Measurements from ENCODE around the gene NXNL1. TPM values are rescaled to one million over a fixed set of nuclear protein-coding genes. Genes with fewer than 3 reads are reported as not detected.
A peak's percentile ranks its signal among the peaks of the same experiment; 100 is the strongest.

The NXNL1 gene
- total and polyA plus RNA-seq, 11 donors: 0.32 to 1.1 (median 0.60) TPM; not detected in 6

DNA sequence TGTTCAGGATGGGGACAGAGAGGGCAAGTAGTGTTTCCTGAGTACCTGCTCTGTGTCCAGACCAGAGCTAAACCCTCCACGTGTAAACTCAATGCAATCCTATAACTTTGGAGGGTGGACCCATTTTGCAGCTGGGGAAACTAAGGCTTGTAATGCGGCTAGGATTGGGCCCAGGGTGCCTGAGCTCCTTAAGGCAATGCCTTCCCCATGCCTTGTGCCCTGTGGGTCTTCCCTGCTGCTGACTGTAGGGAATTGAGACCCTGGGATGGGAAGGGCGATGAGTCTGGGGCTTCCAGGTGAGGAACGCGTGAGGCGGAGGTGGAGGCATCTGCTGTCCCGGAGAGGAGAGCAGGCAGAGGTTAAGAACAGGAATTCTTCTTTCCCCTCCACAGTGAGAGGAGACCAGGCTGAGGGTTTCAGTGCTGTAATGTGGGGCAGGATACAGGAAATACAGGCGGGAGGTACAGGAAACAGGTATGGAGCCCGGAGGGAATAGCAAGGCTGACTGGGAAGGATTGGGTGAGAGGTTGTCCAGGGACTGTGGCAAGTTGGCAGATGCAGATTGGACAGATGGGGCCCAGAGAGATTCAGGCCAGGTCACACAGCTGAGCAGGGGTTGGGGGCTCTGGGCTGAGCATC, 28.8 kb upstream of the NXNL1 start:
- WGBS, 4 donors: 71 to 78% (median 73%) methylated on average over 9 of the region's 9 CpGs
- intact Hi-C loops (cut with DNase I): loop anchor here in 1 of 10 donors (10.0 kb wide), 1 partner anchor 615 kb away; no protein-coding TSS in a partner anchor
- peak in 1 of 5 donors; percentile 21 for DNase-seq
- TF ChIP-seq, protein P1, sequence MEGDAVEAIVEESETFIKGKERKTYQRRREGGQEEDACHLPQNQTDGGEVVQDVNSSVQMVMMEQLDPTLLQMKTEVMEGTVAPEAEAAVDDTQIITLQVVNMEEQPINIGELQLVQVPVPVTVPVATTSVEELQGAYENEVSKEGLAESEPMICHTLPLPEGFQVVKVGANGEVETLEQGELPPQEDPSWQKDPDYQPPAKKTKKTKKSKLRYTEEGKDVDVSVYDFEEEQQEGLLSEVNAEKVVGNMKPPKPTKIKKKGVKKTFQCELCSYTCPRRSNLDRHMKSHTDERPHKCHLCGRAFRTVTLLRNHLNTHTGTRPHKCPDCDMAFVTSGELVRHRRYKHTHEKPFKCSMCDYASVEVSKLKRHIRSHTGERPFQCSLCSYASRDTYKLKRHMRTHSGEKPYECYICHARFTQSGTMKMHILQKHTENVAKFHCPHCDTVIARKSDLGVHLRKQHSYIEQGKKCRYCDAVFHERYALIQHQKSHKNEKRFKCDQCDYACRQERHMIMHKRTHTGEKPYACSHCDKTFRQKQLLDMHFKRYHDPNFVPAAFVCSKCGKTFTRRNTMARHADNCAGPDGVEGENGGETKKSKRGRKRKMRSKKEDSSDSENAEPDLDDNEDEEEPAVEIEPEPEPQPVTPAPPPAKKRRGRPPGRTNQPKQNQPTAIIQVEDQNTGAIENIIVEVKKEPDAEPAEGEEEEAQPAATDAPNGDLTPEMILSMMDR (IDR thresholded peaks at IDR 0.05): no peak
- TF ChIP-seq POLR2A (IDR thresholded peaks at IDR 0.05): no peak
- peaks cover 0 to 51% (median 16%) of the 10 kb centered on the region in 9 donors for H3K36me3 ChIP-seq
- H3K27me3 ChIP-seq: no peaks in the 10 kb centered on the region
- H3K4me1 ChIP-seq: peaks cover 0 to 32% (median 13%) of the 10 kb centered on the region in 12 donors
- H3K9me3 ChIP-seq: no peaks in the 10 kb centered on the region
- H3K4me3 ChIP-seq: no peak overlapping the region
- ATAC-seq: peak in 1 of 4 donors; percentile 53
- peak overlapping the region in 8 of 12 donors; percentile 19 to 67 (median 40) for H3K27ac ChIP-seq

DNA sequence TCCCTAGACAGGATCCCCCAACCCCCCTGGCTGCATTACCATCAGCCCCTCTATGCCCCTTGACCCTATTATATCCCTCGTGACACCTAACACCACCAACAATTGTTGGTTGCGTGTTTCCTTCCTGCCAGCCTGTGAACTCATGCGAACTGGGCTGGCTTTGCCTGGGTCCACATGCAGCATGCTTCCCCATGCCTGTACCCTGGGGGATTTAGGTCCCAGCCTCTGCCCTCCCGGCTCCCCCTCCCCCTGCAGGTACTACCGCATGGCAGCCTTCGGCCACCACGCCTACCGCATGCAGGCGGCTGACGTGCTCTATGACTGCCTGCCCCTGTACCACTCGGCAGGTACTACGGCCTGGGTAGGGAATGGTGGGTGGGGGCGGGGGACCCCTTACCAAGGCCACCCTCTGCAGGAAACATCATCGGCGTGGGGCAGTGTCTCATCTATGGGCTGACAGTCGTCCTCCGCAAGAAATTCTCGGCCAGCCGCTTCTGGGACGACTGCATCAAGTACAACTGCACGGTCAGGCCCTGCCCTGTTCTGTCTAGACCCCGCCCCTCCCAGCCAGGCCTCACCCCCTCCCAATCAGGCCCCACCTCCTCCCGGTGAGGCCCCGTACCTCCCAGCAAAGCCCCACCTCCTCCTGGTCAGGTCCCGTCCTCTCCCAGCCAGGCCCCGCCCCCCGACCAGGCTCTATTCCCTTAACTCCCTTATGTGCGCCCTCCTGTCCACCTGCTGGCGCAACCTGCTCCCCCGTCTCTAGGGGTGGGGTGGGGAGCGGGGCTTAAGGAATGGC, 28.1 kb upstream of the NXNL1 start:
- peak overlapping the region in 6 of 12 donors; percentile 8 to 41 (median 30) for H3K4me3 ChIP-seq
- H3K36me3 ChIP-seq: peaks cover 0 to 51% (median 16%) of the 10 kb centered on the region in 9 donors
- peak overlapping the region in 8 of 12 donors; percentile 19 to 67 (median 42) for H3K27ac ChIP-seq

DNA sequence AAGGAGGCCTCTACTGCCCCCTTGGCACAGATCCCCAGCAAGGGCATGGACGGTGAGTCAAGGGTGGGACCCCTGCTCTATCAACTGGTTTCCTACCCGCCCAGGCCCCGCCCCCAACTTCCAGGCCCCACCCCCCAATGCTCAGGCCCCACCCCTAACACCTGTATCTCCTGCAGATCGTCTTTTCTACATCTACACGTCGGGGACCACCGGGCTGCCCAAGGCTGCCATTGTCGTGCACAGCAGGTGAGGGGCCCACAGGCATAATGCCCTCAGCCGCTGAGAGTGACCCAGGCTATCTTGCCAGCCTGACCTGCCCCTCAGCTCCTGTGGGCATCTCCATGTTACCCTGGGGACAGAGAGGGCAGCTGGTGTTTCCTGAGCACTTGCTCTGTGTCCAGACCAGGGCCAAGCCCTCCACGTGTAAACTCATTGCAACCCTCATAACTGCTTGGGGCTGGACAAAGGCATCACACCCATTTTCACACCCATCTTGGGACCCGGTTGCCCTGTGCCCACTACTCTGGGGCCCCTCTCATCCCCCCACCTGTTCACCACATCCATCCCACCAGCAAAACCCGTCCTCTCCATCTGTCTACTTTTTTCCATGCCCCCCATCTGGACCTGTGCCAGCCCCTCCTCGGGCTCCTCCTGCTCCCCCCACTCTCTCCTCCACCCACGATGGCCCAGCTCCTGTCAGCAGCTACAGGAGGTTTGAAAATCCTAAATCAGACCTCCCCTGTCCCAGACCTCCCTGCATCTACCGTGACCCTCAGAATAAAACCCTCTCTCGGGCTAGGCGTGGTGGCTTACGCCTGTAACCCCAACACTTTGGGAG, 26.8 kb upstream of the NXNL1 start:
- peak overlapping the region in 2 of 12 donors; percentile 44 to 67 for H3K27ac ChIP-seq
- no peak for ATAC-seq
- 71 to 78% (median 73%) methylated on average over 16 to 18 of the region's 18 CpGs for WGBS, 4 donors
- H3K4me1 ChIP-seq: peaks cover 0 to 32% (median 13%) of the 10 kb centered on the region in 12 donors
- H3K9me3 ChIP-seq: no peaks in the 10 kb centered on the region
- no peak overlapping the region for H3K4me3 ChIP-seq
- H3K27me3 ChIP-seq: no peaks in the 10 kb centered on the region
- H3K36me3 ChIP-seq: peaks cover 0 to 51% (median 16%) of the 10 kb centered on the region in 9 donors
- peak in 1 of 5 donors; percentile 7 for DNase-seq
- no peak for TF ChIP-seq POLR2A (IDR thresholded peaks at IDR 0.05)
- TF ChIP-seq, protein P1 (IDR thresholded peaks at IDR 0.05): no peak
- intact Hi-C loops (cut with DNase I): loop anchor here in 1 of 10 donors (10.0 kb wide), 1 partner anchor 617 kb away; no protein-coding TSS in a partner anchor

More for the DNA sequence above, 28.1 kb upstream of the NXNL1 start:
- Histone ChIP-seq H3K27me3 (no peaks in the 10 kb centered on the region), H3K9me3 (no peaks in the 10 kb centered on the region), H3K4me1 (peaks cover 0 to 32% (median 13%) of the 10 kb centered on the region in 12 donors)
- WGBS, 4 donors: 37 to 63% (median 44%) methylated on average over 15 to 31 of the region's 31 CpGs
- DNase-seq (peak in 4 of 5 donors; percentile 67 to 81 (median 70)), ATAC-seq (peak; percentile 72 to 87 (median 80))
- intact Hi-C loops (cut with DNase I): loop anchor here in 1 of 10 donors (10.0 kb wide), 1 partner anchor 616 kb away; no protein-coding TSS in a partner anchor
- TF ChIP-seq, protein P1 (IDR thresholded peaks at IDR 0.05): peak in 2 of 12 donors; percentile 22 to 38
- TF ChIP-seq POLR2A (IDR thresholded peaks at IDR 0.05): no peak

Measured in heart left ventricle (tissue), 16 donors.